T-helper 1 cell treated with Interleukin-12 subunit alpha and Interleukin-12 subunit beta and Interleukin-4 antibody, amounts not matched to agents 30 μg/mL and 1 μg/mL, for 36 hours (primary cell): Measurements from ENCODE around the gene OXCT1.
"Not testable (repeated sequence)": the region's sequence is repeated elsewhere in the genome, so short reads cannot be mapped to it uniquely, and the experiment has no call there.

Source experiments
- H3K27ac Mint-ChIP-seq: one replicate; pipeline ENCODE4 v1.8.0; 2021; ENCODE audit warnings: mild to moderate bottlenecking, mixed read lengths
- H3K27me3 Mint-ChIP-seq: one replicate; pipeline ENCODE4 v1.8.0; 2021; ENCODE audit warnings: low read depth, mixed read lengths
- H3K36me3 Mint-ChIP-seq: one replicate; pipeline ENCODE4 v1.8.0; 2021; ENCODE audit warnings: low read depth, mixed read lengths
- H3K4me1 Mint-ChIP-seq: one replicate; pipeline ENCODE4 v1.8.0; 2021; ENCODE audit warnings: low read depth, mixed read lengths
- H3K4me3 Mint-ChIP-seq: one replicate; pipeline ENCODE4 v1.8.0; 2021; ENCODE audit warnings: mild to moderate bottlenecking, moderate library complexity, mixed read lengths
- H3K9me3 Mint-ChIP-seq: one replicate; pipeline ENCODE4 v1.8.0; 2021; ENCODE audit warnings: mixed read lengths

Gene OXCT1

DNA sequence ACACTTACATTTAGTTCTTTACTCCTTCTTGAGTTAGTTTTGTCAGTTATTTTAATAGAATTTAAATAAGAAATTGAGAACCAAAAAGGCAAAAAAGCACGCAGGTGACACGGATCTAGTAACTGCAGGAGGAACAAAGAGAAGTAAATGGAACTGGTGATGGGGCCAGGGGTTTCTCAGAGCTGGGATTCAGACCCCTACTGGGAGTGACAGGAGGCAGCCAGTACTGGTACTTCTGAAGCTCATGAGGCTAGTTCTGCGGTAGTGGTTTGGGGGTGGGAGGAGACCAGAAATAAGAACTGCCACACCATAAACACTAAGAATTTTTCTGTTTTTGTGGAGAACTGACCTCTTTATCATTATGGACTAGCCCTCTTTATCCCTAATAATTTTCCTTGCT is 48.2 kb downstream of the OXCT1 start:
- no peaks in the 10 kb centered on the region for H3K27me3 Mint-ChIP-seq

GRCh38 chr5:41821051-41821450 is 49.2 kb downstream of the OXCT1 start:
- Mint-ChIP-seq H3K4me1 (peaks cover 2% of the 10 kb centered on the region), H3K9me3 (no peaks in the 10 kb centered on the region), H3K4me3 (no peak overlapping the region), H3K36me3 (peaks cover 17% of the 10 kb centered on the region), H3K27ac (no peak overlapping the region), H3K27me3 (no peaks in the 10 kb centered on the region)

More for the DNA sequence above, 48.2 kb downstream of the OXCT1 start:
- Mint-ChIP-seq H3K4me1 (peaks cover 2% of the 10 kb centered on the region), H3K4me3 (no peak overlapping the region), H3K27ac (no peak overlapping the region), H3K36me3 (peaks cover 23% of the 10 kb centered on the region), H3K9me3 (no peaks in the 10 kb centered on the region)

DNA sequence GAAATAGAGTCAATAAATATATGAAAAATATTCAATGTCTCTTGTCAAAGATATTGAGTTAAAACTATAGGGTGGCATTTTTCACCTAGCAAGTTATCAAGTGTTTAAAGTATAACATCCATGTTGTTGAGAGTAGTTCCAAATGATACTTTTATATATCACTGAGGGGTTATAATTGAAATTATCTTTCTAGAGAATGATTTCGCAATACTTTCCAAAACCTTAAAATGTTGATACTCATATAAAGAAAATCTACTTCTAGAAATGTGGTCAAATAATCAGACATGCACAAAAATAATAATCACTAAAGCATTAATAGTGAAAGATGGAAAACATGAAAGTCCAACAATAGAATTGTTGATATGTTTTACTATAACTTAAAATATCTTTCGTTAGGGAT is 50.1 kb downstream of the OXCT1 start:
- Mint-ChIP-seq H3K36me3 (peaks cover 13% of the 10 kb centered on the region), H3K4me3 (no peak overlapping the region), H3K9me3 (no peaks in the 10 kb centered on the region), H3K27ac (no peak overlapping the region), H3K4me1 (peaks cover 2% of the 10 kb centered on the region), H3K27me3 (no peaks in the 10 kb centered on the region)

DNA sequence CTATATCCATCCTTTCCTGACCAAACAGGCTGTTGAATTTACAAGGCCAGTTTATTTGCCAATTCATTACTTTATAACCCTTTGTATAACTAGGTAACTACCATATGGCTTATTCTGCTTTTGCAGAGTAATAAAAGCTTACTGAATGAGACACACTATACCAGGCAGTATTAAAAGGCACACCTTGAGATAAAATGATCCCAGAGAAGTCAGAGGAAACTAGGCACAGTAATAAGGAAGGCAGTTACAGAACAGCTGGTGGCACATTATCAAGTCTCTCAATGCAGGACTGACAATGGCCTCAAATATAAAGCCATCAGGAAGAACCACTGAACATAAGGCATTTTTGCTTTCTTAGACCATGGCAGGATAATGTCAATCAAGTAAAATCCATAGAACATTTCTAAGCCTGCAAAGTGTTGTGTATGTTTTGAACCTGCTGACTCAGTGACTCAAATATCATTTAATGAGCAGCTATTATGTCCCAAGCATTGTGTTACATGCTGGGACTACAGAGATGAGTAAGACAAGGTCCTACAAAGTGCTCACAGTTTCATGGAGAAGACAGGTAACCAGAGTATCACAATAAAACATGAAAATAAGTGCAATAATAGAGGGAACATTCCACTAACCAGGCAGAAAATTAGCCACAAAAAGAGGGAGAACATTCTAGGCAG is 52.5 kb downstream of the OXCT1 start:
- Mint-ChIP-seq H3K27ac (no peak overlapping the region), H3K27me3 (no peaks in the 10 kb centered on the region), H3K4me1 (peaks cover 10% of the 10 kb centered on the region), H3K4me3 (no peak overlapping the region), H3K36me3 (peaks cover 14% of the 10 kb centered on the region), H3K9me3 (peaks cover 4% of the 10 kb centered on the region)

GRCh38 chr5:41815663-41816229 is 54.5 kb downstream of the OXCT1 start:
- H3K9me3 Mint-ChIP-seq = peaks cover 4% of the 10 kb centered on the region
- H3K4me3 Mint-ChIP-seq = no peak overlapping the region
- no peak overlapping the region for H3K27ac Mint-ChIP-seq
- H3K27me3 Mint-ChIP-seq = no peaks in the 10 kb centered on the region
- peaks cover 23% of the 10 kb centered on the region for H3K4me1 Mint-ChIP-seq
- peaks cover 14% of the 10 kb centered on the region for H3K36me3 Mint-ChIP-seq

GRCh38 chr5:41815261-41815660 is 55.0 kb downstream of the OXCT1 start:
- no peaks in the 10 kb centered on the region for H3K27me3 Mint-ChIP-seq
- H3K36me3 Mint-ChIP-seq = peaks cover 14% of the 10 kb centered on the region
- no peak overlapping the region for H3K4me3 Mint-ChIP-seq
- no peak overlapping the region for H3K27ac Mint-ChIP-seq
- H3K4me1 Mint-ChIP-seq = peaks cover 23% of the 10 kb centered on the region
- peaks cover 4% of the 10 kb centered on the region for H3K9me3 Mint-ChIP-seq

DNA sequence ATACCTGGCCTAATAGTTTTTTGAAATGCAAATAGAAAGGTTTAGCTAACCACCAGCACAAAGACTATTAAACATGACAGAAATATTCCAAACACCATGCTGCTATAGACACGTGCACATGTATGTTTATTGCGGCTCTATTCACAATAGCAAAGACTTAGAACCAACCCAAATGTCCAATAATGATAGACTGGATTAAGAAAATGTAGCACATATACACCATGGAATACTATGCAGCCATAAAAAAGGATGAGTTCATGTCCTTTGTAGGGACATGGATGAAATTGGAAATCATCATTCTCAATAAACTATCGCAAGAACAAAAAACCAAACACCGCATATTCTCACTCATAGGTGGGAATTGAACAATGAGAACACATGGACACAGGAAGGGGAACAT is 55.9 kb downstream of the OXCT1 start:
- Mint-ChIP-seq H3K36me3 (peaks cover 16% of the 10 kb centered on the region), H3K4me1 (peaks cover 32% of the 10 kb centered on the region)
- not testable (repeated sequence) for H3K27ac Mint-ChIP-seq, H3K4me3 Mint-ChIP-seq, H3K9me3 Mint-ChIP-seq, H3K27me3 Mint-ChIP-seq

DNA sequence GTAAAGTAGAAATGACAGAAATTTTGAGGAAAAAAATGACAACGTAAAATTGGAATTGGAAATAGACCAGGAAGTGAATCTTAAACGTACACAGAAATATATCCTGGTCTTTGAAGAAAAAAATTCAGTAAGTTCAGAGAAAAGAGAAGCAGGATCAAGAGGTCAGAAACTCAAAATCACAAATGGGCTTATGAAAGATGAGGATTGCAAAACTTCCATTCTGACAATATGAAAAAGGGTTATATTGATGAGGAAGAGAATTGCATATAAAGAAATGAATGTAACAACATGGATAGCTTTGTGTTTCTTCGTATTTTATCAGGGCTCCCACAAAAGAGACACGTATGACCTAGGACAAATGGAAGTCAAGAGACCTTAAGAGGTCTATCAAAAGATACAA is 58.1 kb downstream of the OXCT1 start:
- Mint-ChIP-seq H3K4me3 (no peak overlapping the region), H3K27ac (no peak overlapping the region), H3K27me3 (no peaks in the 10 kb centered on the region), H3K36me3 (peaks cover 15% of the 10 kb centered on the region), H3K4me1 (peaks cover 36% of the 10 kb centered on the region), H3K9me3 (peaks cover 4% of the 10 kb centered on the region)

DNA sequence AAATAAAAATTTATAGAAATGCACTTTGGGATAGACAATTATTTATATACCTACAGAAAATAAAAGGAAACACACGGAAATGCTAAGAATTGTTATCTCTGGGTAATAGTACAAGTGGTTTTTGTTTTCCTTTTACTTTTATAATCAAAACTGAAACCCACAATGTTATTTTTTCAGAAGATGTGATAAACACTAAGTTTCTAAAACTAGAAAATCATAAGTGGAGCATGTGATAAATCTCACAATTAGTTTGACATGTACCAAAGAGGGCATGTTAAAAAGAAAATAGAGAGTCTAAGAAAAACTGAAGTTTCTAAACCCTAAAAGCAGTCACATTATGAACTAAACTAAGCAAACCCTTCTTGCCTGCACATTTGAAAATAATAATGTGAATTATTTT is 61.1 kb downstream of the OXCT1 start:
- Mint-ChIP-seq H3K36me3 (peaks cover 32% of the 10 kb centered on the region), H3K4me1 (peaks cover 38% of the 10 kb centered on the region), H3K9me3 (no peaks in the 10 kb centered on the region)

GRCh38 chr5:41808294-41808693 is 61.9 kb downstream of the OXCT1 start:
- H3K27ac Mint-ChIP-seq = no peak overlapping the region
- no peaks in the 10 kb centered on the region for H3K27me3 Mint-ChIP-seq
- peaks cover 37% of the 10 kb centered on the region for H3K36me3 Mint-ChIP-seq
- H3K9me3 Mint-ChIP-seq = no peaks in the 10 kb centered on the region
- peaks cover 35% of the 10 kb centered on the region for H3K4me1 Mint-ChIP-seq
- H3K4me3 Mint-ChIP-seq = no peak overlapping the region

More for the DNA sequence above, 61.1 kb downstream of the OXCT1 start:
- Mint-ChIP-seq H3K27ac (no peak overlapping the region), H3K27me3 (no peaks in the 10 kb centered on the region), H3K4me3 (no peak overlapping the region)

DNA sequence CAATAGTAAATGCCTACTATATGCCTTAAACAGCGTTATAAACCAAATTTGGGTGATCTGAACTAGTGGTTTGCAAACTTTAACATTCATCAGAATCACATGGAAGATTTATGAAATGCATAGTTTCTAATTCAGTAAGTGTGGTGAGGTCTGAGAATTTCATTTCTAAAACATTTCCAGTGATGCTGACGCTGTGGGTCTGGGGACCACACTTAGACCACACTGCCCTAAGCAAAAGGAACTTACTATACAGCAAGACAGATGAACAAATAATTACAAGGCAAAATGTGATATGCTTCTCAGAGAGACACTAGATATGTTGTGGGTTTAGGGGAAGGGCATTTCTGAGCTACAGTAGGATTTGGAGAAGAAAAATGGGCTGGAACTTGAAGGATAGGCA is 72.6 kb downstream of the OXCT1 start:
- no peaks in the 10 kb centered on the region for H3K9me3 Mint-ChIP-seq
- H3K27ac Mint-ChIP-seq = no peak overlapping the region
- H3K4me3 Mint-ChIP-seq = no peak overlapping the region
- H3K27me3 Mint-ChIP-seq = no peaks in the 10 kb centered on the region
- H3K36me3 Mint-ChIP-seq = peaks cover 25% of the 10 kb centered on the region
- H3K4me1 Mint-ChIP-seq = peaks cover 5% of the 10 kb centered on the region

- Mint-ChIP-seq H3K4me1 (peaks cover 5% of the 10 kb centered on the region), H3K36me3 (peaks cover 25% of the 10 kb centered on the region), H3K4me3 (no peak overlapping the region), H3K27ac (no peak overlapping the region), H3K27me3 (no peaks in the 10 kb centered on the region), H3K9me3 (no peaks in the 10 kb centered on the region)
These were observed 74.2 kb downstream of the OXCT1 start for GRCh38 chr5:41796061-41796460.

DNA sequence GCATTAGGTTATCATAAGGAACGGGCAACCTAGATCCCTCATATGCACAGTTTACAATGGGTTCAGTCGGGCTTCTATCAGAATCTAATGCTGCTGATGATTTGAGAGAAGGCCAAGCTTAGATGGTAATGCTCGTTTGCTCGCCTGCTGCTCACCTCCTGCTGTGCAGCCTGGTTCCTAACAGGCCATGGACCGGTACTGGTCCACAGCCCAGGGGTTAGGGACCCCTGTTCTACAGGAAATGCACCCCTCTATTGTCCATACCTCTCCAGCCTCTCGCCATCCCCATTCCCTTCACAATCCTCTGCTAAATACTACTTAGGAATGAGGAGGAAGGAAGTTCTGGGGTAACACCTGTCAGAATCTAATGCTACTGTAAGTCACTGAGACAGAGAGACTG is 75.1 kb downstream of the OXCT1 start:
- Mint-ChIP-seq H3K4me3 (no peak overlapping the region), H3K36me3 (peaks cover 17% of the 10 kb centered on the region), H3K27ac (no peak overlapping the region)

GRCh38 chr5:41794471-41794870 is 75.8 kb downstream of the OXCT1 start:
- Mint-ChIP-seq H3K27ac (no peak overlapping the region), H3K9me3 (no peaks in the 10 kb centered on the region), H3K27me3 (no peaks in the 10 kb centered on the region), H3K36me3 (peaks cover 15% of the 10 kb centered on the region), H3K4me3 (no peak overlapping the region), H3K4me1 (peaks cover 5% of the 10 kb centered on the region)

More for the DNA sequence above, 75.1 kb downstream of the OXCT1 start:
- Mint-ChIP-seq H3K9me3 (no peaks in the 10 kb centered on the region), H3K27me3 (no peaks in the 10 kb centered on the region), H3K4me1 (peaks cover 5% of the 10 kb centered on the region)

DNA sequence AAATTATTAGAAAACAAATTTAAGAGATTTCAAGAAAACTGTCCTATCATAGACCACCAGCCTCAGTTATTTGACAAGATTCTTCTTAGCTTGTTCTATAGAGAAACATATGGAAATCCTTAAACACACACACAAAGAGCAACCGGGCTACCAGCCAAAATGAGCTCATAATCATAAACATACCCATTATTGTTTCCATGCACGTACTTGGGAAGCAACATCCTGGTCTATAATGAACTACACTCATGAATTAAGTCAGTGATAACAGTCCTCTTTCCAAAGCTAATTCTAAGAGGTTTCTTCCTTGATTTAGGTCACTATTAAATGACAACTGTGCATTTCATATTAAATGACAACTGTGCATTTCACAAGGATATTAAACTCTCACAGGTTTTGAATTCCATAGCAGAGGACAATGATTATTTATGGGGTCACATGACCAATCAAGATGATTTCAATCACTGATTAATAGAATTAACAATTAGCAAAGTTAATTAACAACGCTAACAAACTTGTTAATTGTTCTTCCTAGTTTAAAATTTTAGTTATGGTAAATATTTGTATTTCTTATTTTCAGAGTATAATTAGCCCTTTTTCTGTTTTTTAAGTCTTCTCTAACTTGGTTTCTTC is 77.0 kb downstream of the OXCT1 start:
- no peaks in the 10 kb centered on the region for H3K27me3 Mint-ChIP-seq
- H3K4me3 Mint-ChIP-seq = no peak overlapping the region
- peaks cover 6% of the 10 kb centered on the region for H3K4me1 Mint-ChIP-seq
- peaks cover 15% of the 10 kb centered on the region for H3K36me3 Mint-ChIP-seq
- no peak overlapping the region for H3K27ac Mint-ChIP-seq
- no peaks in the 10 kb centered on the region for H3K9me3 Mint-ChIP-seq
